Heart right ventricle (tissue), 16 donors: ENCODE data around the gene QRFPR. TPM values are rescaled to one million over a fixed set of nuclear protein-coding genes. Genes with fewer than 3 reads are reported as not detected.

Experiments used
- ATAC-seq, 8 donors: fragments of 200-7000 bp; cut with Tn5 transposase; one replicate each; pipeline ENCODE4 v1.9.1; 2020; ENCODE audit warnings: mild to moderate bottlenecking in 8 of 8, moderate library complexity in 8 of 8, moderate number of reproducible peaks in 1 of 8
- DNase-seq, 2 donors: peaks; one replicate each; pipeline ENCODE4 v3.0.0-alpha.2; 2020
- H3K27ac ChIP-seq, 10 donors: fragments of 200-600 bp; sonication (generic) in 2 of 10; one replicate each; pipeline versions ENCODE4 v1.5.0 to v1.8.0; 2020 to 2022; ENCODE audit warnings: mild to moderate bottlenecking in 3 of 10
- H3K27me3 ChIP-seq, 7 donors: fragments of 200-600 bp; one replicate each; pipeline ENCODE4 v1.8.0; 2021 to 2022; ENCODE audit warnings: mild to moderate bottlenecking in 2 of 7
- H3K36me3 ChIP-seq, 9 donors: fragments of 200-600 bp; sonication (generic) in 1 of 9; one replicate each; pipeline versions ENCODE4 v1.5.0 to v1.8.0; 2020 to 2022; ENCODE audit warnings: mild to moderate bottlenecking in 2 of 9
- H3K4me1 ChIP-seq, 9 donors: fragments of 200-600 bp; sonication (generic) in 1 of 9; one replicate each; pipeline versions ENCODE4 v1.5.0 to v1.8.0; 2020 to 2022; ENCODE audit warnings: mild to moderate bottlenecking in 4 of 9
- H3K4me3 ChIP-seq, 10 donors: fragments of 200-600 bp; sonication (generic) in 2 of 10; one replicate each; pipeline versions ENCODE4 v1.5.0 to v1.8.0; 2020 to 2022; ENCODE audit warnings: mild to moderate bottlenecking in 7 of 10, moderate library complexity in 2 of 10
- H3K9me3 ChIP-seq, 11 donors: fragments of 200-600 bp in 10 of 11; sonication (generic) in 2 of 11; one replicate each; pipeline versions ENCODE4 v1.5.0 to v1.8.0; 2013 to 2022; ENCODE audit warnings: mild to moderate bottlenecking in 2 of 11, control low read depth in 1 of 11, moderate library complexity in 1 of 11
- WGBS, 2 donors: extraction: QIAGEN DNeasy Blood & Tissue Kit; methylation state at CpG; one replicate each; pipeline ENCODE4 v1.1.7; 2013; ENCODE audit warnings: inconsistent platforms in 1 of 2; 5-methylcytosine and 5-hydroxymethylcytosine counted together
- intact Hi-C, 10 donors: fragments of 100-400 bp; cut with DNase I; formaldehyde crosslinking; loops; one replicate each; pipeline versions ENCODE4 v1.11.1 to v1.14.2; 2022
- polyA plus RNA-seq, 2 donors: library from polyadenylated mRNA; stranded (reverse); fragments of 200-250 nt; gene quantifications; one replicate each; pipeline ENCODE4 v1.2.3, GENCODE V29; 2013
- total RNA-seq, 10 donors: library from RNA; stranded (reverse); fragmentation: NEBNext Ultra II Directional in 3 of 10; extraction: Animal tissue kit (Norgen Biotek cat#: 25700) in 3 of 10; gene quantifications; one replicate each; pipeline versions ENCODE4 v1.2.1 to v1.2.4, GENCODE V29; 2021 to 2023
- TF ChIP-seq, protein P1 (sequence below), 9 donors: fragments of 200-600 bp; sonication (generic) in 2 of 9; IDR thresholded peaks; one replicate each; pipeline versions ENCODE4 v1.5.0 to v1.8.0; 2021 to 2022; ENCODE audit warnings: antibody characterized with exemption in 9 of 9, mild to moderate bottlenecking in 5 of 9, moderate library complexity in 1 of 9
- donor health status: Arrhythmogenic right ventricular cardiomyopathy.
- donor health status: ischemic (EF 13 %, LVEDD 7.1; RV severe dilation, severe dysfunction).
- donor health status: healthy with polysubstance abuse.
- donor health status: DM: no; HTN: yes; CAD: no.
- donor health status: DM: no; HTN: no; CAD: no.
- donor health status: ischemic (EF 25% LVEDD 6.9; RV normal size, moderate dysfunction).
- donor health status: ischemic (EF 25% LVEDD 5.7; RV mildly dilated, moderate dysfunction).
- donor health status: healthy.
- donor health status: DM: yes; HTN: yes; CAD: no.
- donor health status: Ischemic cardiomyopathy.
- donor health status: ischemic (EF 35%, LVEDD 5.7; RV mildly dilated, moderate dysfunction).
- donor health status: nonischemic (EF 11% LVEDD 7.7; RV severe dilation, severe dysfunction).
- donor health status: DM: yes; HTN: yes; CAD: no.
- donor health status: PGD.
- donor health status: ischemic (EF 29% LVEDD 5.4; RV normal size, mild dysfunction).
- donor health status: nonischemic (EF 23%, LVEDD 6.1; RV moderate dilation, normal function).

QRFPR gene
- total and polyA plus RNA-seq, 12 donors, result 0.22 to 4.2 (median 2.3) TPM

- intact Hi-C loops, result no loop called here
- no peak for ATAC-seq
Observed at GRCh38 chr4:121307445-121308327, 73.1 kb downstream of the QRFPR start.

GRCh38 chr4:121306931-121307330 is 73.9 kb downstream of the QRFPR start:
- TF ChIP-seq, protein P1, sequence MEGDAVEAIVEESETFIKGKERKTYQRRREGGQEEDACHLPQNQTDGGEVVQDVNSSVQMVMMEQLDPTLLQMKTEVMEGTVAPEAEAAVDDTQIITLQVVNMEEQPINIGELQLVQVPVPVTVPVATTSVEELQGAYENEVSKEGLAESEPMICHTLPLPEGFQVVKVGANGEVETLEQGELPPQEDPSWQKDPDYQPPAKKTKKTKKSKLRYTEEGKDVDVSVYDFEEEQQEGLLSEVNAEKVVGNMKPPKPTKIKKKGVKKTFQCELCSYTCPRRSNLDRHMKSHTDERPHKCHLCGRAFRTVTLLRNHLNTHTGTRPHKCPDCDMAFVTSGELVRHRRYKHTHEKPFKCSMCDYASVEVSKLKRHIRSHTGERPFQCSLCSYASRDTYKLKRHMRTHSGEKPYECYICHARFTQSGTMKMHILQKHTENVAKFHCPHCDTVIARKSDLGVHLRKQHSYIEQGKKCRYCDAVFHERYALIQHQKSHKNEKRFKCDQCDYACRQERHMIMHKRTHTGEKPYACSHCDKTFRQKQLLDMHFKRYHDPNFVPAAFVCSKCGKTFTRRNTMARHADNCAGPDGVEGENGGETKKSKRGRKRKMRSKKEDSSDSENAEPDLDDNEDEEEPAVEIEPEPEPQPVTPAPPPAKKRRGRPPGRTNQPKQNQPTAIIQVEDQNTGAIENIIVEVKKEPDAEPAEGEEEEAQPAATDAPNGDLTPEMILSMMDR (IDR thresholded peaks at IDR 0.05), result no peak
- Histone ChIP-seq H3K4me1 (no peaks in the 10 kb centered on the region), H3K27me3 (no peaks in the 10 kb centered on the region), H3K9me3 (no peaks in the 10 kb centered on the region), H3K36me3 (no peaks in the 10 kb centered on the region), H3K27ac (no peak overlapping the region), H3K4me3 (no peak overlapping the region)
- no peak for ATAC-seq
- intact Hi-C loops, result no loop called here
- WGBS, 2 donors, result 82 to 88% methylated on average over 1 of the region's 1 CpG
- DNase-seq, result no peak

More at GRCh38 chr4:121307445-121308327, 73.1 kb downstream of the QRFPR start:
- Histone ChIP-seq H3K4me1 (no peaks in the 10 kb centered on the region), H3K9me3 (no peaks in the 10 kb centered on the region), H3K27me3 (no peaks in the 10 kb centered on the region), H3K27ac (no peak overlapping the region), H3K4me3 (no peak overlapping the region), H3K36me3 (no peaks in the 10 kb centered on the region)
- TF ChIP-seq, protein P1 (IDR thresholded peaks at IDR 0.05), result peak in 6 of 9 donors; percentile 36 to 65 (median 40)
- no peak for DNase-seq
- WGBS, 2 donors, result 27 to 34% methylated on average over 5 of the region's 5 CpGs

GRCh38 chr4:121304893-121305292 is 75.9 kb downstream of the QRFPR start:
- Histone ChIP-seq H3K9me3 (no peaks in the 10 kb centered on the region), H3K4me1 (no peaks in the 10 kb centered on the region), H3K4me3 (no peak overlapping the region), H3K27me3 (peaks cover 0 to 3% (median 0%) of the 10 kb centered on the region in 7 donors), H3K36me3 (no peaks in the 10 kb centered on the region), H3K27ac (no peak overlapping the region)
- intact Hi-C loops, result no loop called here
- ATAC-seq (no peak), DNase-seq (no peak)
- 88 to 91% methylated on average over 1 of the region's 1 CpG for WGBS, 2 donors
- TF ChIP-seq, protein P1 (IDR thresholded peaks at IDR 0.05), result no peak

DNA sequence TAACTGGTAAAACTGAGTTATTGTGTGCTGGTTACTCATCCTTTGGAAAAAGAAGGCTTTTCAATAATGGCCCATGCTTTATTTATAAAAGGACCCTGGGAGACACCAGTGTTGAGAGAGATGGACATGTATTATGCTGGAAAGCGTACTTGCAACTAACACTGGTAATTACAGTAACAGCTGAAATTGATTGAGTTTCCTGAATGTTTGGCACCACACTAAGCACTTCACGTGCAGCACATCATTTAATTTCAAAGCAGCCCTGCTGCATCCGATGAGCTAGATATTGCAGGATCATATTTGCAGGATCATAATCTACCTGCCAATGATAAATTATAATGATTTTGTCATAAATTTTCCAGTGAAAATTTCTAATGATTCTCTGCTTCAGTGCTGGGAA is 81.5 kb downstream of the QRFPR start:
- ATAC-seq (no peak), DNase-seq (no peak)
- intact Hi-C loops, result no loop called here

More for the DNA sequence above, 81.5 kb downstream of the QRFPR start:
- no peak overlapping the region for H3K4me3 ChIP-seq
- TF ChIP-seq, protein P1 (IDR thresholded peaks at IDR 0.05), result no peak
- peaks cover 0 to 3% (median 0%) of the 10 kb centered on the region in 7 donors for H3K27me3 ChIP-seq
- H3K36me3 ChIP-seq, result no peaks in the 10 kb centered on the region
- no peaks in the 10 kb centered on the region for H3K9me3 ChIP-seq
- H3K4me1 ChIP-seq, result no peaks in the 10 kb centered on the region
- 61 to 71% methylated on average over 3 of the region's 3 CpGs for WGBS, 2 donors
- H3K27ac ChIP-seq, result no peak overlapping the region
